HG02798 (cell line): Measurements from ENCODE around the gene PRR13.

Experiments used
- ATAC-seq: cut with Tn5 transposase; IDR thresholded peaks from one replicate; pipeline ENCODE4 v1.9.1; 2021; ENCODE audit warnings: mild to moderate bottlenecking; ENCODE audit not compliant: unreplicated experiment, poor library complexity

The PRR13 gene

DNA sequence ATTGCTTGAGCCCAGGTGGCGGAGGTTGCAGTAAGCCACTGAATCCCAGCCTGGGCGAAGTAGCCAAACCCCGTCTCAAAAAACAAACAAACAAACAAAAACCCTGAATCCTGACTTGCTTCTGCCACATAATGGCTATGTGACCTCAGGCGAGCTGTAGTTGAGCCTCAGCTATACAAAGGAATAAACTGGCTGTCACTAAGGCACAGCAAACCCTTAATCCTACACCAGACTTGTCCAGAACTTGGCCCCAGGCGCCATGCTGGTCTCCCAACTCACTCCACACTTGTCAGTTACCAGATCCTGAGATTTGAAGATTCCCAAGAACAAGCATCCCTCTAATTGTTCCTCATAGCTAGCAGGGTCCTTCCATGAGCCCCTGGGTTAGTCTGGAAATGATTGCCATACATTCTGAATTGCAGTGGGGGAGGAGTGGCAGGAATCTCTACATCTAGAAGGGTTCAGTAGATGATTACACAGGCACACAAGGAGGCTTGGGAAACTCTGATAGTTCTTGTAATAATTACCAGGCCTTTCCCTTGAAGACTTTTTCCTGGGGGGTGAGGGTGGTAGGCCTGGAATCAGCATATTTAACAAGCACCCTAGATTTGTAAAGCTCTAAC is 47.8 kb downstream of the PRR13 start:
- ATAC-seq, result no peak

- ATAC-seq, result no peak
These were observed 50.7 kb downstream of the PRR13 start for GRCh38 chr12:53492188-53492587.

- peak; percentile 97 for ATAC-seq
These were observed 51.5 kb downstream of the PRR13 start for GRCh38 chr12:53492830-53493609.

GRCh38 chr12:53493610-53494391 is 52.3 kb downstream of the PRR13 start:
- ATAC-seq, result no peak
